ENCODE results near the gene KLRC4.
"Not testable (repeated sequence)": the region's sequence is repeated elsewhere in the genome, so short reads cannot be mapped to it uniquely, and the experiment has no call there.

DNA sequence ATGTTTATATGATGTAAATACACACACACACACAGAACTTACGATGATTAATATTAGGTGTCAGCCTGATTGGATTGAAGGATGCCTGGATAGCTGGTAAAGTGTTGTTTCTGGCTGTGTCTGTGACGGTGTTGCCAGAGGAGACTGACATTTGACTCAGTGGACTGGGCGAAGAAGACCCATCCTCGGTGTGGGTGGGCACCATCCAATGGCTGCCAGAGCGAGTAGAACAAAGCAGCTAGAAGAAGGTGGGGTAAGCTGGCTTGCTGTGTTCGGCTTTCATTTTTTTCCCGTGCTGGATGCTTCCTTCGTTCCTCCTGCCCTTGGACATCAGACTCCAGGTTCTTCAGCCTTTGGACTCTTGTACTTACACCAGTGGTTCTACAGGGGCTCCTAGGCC is 31.6 kb upstream of the KLRC4 start:
- TF ChIP-seq, protein P1, sequence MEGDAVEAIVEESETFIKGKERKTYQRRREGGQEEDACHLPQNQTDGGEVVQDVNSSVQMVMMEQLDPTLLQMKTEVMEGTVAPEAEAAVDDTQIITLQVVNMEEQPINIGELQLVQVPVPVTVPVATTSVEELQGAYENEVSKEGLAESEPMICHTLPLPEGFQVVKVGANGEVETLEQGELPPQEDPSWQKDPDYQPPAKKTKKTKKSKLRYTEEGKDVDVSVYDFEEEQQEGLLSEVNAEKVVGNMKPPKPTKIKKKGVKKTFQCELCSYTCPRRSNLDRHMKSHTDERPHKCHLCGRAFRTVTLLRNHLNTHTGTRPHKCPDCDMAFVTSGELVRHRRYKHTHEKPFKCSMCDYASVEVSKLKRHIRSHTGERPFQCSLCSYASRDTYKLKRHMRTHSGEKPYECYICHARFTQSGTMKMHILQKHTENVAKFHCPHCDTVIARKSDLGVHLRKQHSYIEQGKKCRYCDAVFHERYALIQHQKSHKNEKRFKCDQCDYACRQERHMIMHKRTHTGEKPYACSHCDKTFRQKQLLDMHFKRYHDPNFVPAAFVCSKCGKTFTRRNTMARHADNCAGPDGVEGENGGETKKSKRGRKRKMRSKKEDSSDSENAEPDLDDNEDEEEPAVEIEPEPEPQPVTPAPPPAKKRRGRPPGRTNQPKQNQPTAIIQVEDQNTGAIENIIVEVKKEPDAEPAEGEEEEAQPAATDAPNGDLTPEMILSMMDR (IDR thresholded peaks at IDR 0.05; ENCODE audit: poor library complexity, severe bottlenecking): not testable (repeated sequence)
- TF ChIP-seq POLR2AphosphoS5 (IDR thresholded peaks at IDR 0.05); EP300 (conservative IDR thresholded peaks at IDR 0.05; ENCODE audit: poor library complexity, severe bottlenecking); TAF1 (IDR thresholded peaks at IDR 0.05; ENCODE audit: low read depth); RAD21 (conservative IDR thresholded peaks at IDR 0.05); EZH2 (IDR thresholded peaks at IDR 0.05; ENCODE audit: borderline replicate concordance, insufficient read depth, low read length, poor library complexity, severe bottlenecking); MXI1 (conservative IDR thresholded peaks at IDR 0.05; ENCODE audit: poor library complexity, severe bottlenecking): not testable (repeated sequence)
